Measurements from ENCODE around the gene HEATR5A.
"Not testable (repeated sequence)": the region's sequence is repeated elsewhere in the genome, so short reads cannot be mapped to it uniquely, and the experiment has no call there.

DNA sequence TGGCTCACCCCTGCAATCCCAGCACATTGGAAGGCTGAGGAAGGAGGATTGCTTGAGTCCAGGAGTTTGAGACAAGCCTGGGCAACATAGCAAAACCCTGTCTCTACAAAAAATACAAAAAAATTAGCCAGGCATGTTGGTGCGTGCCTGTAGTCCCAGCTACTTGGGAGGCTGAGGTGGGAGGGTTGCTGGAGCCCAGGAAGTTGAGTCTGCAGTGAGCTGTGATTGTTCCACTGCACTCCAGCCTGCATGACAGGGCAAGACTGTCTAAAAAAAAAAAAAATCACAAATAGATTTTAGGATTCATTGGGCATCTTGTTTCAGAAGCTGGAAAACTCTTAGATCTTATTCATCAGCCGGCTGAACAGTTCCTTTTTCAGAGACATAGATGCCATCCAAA is 42.1 kb upstream of the HEATR5A start:
- TF ChIP-seq, protein P1, sequence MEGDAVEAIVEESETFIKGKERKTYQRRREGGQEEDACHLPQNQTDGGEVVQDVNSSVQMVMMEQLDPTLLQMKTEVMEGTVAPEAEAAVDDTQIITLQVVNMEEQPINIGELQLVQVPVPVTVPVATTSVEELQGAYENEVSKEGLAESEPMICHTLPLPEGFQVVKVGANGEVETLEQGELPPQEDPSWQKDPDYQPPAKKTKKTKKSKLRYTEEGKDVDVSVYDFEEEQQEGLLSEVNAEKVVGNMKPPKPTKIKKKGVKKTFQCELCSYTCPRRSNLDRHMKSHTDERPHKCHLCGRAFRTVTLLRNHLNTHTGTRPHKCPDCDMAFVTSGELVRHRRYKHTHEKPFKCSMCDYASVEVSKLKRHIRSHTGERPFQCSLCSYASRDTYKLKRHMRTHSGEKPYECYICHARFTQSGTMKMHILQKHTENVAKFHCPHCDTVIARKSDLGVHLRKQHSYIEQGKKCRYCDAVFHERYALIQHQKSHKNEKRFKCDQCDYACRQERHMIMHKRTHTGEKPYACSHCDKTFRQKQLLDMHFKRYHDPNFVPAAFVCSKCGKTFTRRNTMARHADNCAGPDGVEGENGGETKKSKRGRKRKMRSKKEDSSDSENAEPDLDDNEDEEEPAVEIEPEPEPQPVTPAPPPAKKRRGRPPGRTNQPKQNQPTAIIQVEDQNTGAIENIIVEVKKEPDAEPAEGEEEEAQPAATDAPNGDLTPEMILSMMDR (optimal IDR thresholded peaks at IDR 0.05 in 1 of 3, IDR thresholded peaks at IDR 0.05 in 1 of 3, conservative IDR thresholded peaks at IDR 0.05 in 1 of 3; ENCODE audit: extremely low read depth in 1 of 3, insufficient read depth in 2 of 3, low read length in 3 of 3): not testable (repeated sequence)
- TF ChIP-seq EZH2 (IDR thresholded peaks at IDR 0.05; ENCODE audit: low read length): not testable (repeated sequence)

Measured in keratinocyte (primary cell).